NCI-H510A (cell line): ENCODE results near the gene MAP4K4.

Source experiments
- DNase-seq: peaks from one replicate; lab custom pipeline; 2025; lab: John Stamatoyannopoulos, UW

MAP4K4 gene

GRCh38 chr2:101815739-101816391 is 118.4 kb downstream of the MAP4K4 start:
- DNase-seq = no peak

- no peak for DNase-seq
Measured at GRCh38 chr2:101816598-101816997, 119.1 kb downstream of the MAP4K4 start.

GRCh38 chr2:101817481-101817880 is 120.0 kb downstream of the MAP4K4 start:
- DNase-seq = no peak

- DNase-seq = peak; percentile 21
Measured at GRCh38 chr2:101818531-101819451, 121.3 kb downstream of the MAP4K4 start.

GRCh38 chr2:101820519-101820918 is 123.0 kb downstream of the MAP4K4 start:
- DNase-seq = no peak

- no peak for DNase-seq
Measured at GRCh38 chr2:101821059-101821805, 123.7 kb downstream of the MAP4K4 start.

- no peak for DNase-seq
Measured at GRCh38 chr2:101821828-101822458, 124.4 kb downstream of the MAP4K4 start.

GRCh38 chr2:101823347-101823791 is 125.9 kb downstream of the MAP4K4 start:
- DNase-seq = peak; percentile 11

- no peak for DNase-seq
Measured at GRCh38 chr2:101823859-101824258, 126.4 kb downstream of the MAP4K4 start.

- DNase-seq = no peak
Measured at GRCh38 chr2:101826716-101827115, 129.2 kb downstream of the MAP4K4 start.

GRCh38 chr2:101827246-101827645 is 129.7 kb downstream of the MAP4K4 start:
- DNase-seq = no peak

GRCh38 chr2:101828257-101828656 is 130.8 kb downstream of the MAP4K4 start:
- DNase-seq = no peak

GRCh38 chr2:101828673-101829334 is 131.3 kb downstream of the MAP4K4 start:
- DNase-seq = no peak

GRCh38 chr2:101829429-101829828 is 131.9 kb downstream of the MAP4K4 start:
- no peak for DNase-seq

GRCh38 chr2:101830146-101830545 is 132.6 kb downstream of the MAP4K4 start:
- no peak for DNase-seq

GRCh38 chr2:101830555-101830954 is 133.0 kb downstream of the MAP4K4 start:
- DNase-seq = no peak

GRCh38 chr2:101831351-101831865 is 133.9 kb downstream of the MAP4K4 start:
- peak; percentile 15 for DNase-seq

- DNase-seq = no peak
Measured at GRCh38 chr2:101832114-101832513, 134.6 kb downstream of the MAP4K4 start.

GRCh38 chr2:101833890-101834523 is 136.5 kb downstream of the MAP4K4 start:
- DNase-seq = no peak

- DNase-seq = no peak
Measured at GRCh38 chr2:101837354-101837753, 139.8 kb downstream of the MAP4K4 start.
